GM12875 (cell line): ENCODE measurements around the gene GGCT.

Experiments used
- H3K4me3 ChIP-seq: one replicate; pipeline ENCODE4 v1.5.1; 2011; ENCODE audit warnings: low read depth, low read length, control low read depth
- TF ChIP-seq, protein P1 (sequence below): IDR thresholded peaks from 2 replicates; pipeline ENCODE4 v1.5.1; 2011; ENCODE audit warnings: low read depth, mild to moderate bottlenecking, control low read depth, inconsistent platforms, low read length, moderate library complexity, borderline replicate concordance; ENCODE audit not compliant: insufficient read depth

Gene GGCT

DNA sequence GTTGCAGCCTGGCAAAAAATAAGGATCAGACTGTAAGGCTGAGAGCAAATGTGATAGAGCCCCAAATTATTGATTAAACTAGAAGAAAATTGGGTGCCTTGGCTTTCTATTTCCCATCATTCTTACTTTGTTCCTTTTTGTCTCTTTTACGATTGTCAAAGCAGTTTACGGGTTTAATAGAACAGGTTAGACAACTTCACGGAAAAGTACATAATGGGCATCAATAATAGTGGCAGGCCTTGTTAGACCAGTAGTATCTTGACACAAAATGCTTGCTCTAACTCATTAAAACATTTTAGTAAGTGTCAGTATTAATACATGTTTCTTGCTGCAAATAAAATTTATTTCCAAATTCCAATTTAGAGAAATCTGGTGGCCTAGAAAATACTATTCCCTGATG lies 14.5 kb upstream of the GGCT start:
- no peak overlapping the region for H3K4me3 ChIP-seq
- TF ChIP-seq, protein P1, sequence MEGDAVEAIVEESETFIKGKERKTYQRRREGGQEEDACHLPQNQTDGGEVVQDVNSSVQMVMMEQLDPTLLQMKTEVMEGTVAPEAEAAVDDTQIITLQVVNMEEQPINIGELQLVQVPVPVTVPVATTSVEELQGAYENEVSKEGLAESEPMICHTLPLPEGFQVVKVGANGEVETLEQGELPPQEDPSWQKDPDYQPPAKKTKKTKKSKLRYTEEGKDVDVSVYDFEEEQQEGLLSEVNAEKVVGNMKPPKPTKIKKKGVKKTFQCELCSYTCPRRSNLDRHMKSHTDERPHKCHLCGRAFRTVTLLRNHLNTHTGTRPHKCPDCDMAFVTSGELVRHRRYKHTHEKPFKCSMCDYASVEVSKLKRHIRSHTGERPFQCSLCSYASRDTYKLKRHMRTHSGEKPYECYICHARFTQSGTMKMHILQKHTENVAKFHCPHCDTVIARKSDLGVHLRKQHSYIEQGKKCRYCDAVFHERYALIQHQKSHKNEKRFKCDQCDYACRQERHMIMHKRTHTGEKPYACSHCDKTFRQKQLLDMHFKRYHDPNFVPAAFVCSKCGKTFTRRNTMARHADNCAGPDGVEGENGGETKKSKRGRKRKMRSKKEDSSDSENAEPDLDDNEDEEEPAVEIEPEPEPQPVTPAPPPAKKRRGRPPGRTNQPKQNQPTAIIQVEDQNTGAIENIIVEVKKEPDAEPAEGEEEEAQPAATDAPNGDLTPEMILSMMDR: no peak

DNA sequence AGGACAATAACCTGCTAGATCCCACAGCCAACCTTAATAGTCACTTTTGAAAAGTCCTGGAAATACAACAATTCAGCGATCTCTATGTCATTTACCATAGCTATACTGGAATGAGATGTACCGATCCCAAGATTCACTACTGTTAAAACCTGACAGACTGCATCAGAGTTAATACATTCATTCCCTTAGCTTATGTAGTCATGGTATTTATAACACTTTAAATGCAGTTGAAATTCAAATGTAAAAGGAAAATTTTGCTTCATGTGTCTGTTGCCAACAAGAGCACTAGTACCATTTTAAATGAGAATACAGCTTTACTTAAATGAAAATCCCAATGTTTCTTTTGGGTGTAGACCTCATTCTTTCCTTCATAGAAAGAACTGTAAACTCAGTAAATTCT lies 11.1 kb upstream of the GGCT start:
- no peak overlapping the region for H3K4me3 ChIP-seq
- TF ChIP-seq, protein P1: no peak

DNA sequence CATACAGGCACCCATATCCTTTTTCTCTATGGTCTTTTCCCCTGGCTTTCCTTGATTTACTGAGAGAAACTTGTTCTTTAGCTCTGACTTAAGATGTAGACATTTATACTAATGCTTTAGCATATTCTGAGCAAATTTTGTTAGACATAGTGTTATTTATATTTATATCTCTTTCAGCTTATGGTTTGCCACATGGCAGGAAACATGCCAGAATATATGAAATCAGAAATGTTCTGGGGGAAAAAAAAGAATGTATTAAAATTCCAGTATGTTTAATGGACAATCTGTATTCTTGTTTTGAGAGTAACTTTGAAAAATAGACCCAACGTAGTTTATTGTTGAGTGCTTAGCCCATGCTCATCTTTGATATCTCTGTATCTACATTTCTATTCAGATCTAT lies 10.1 kb upstream of the GGCT start:
- TF ChIP-seq, protein P1: no peak
- H3K4me3 ChIP-seq: no peak overlapping the region

DNA sequence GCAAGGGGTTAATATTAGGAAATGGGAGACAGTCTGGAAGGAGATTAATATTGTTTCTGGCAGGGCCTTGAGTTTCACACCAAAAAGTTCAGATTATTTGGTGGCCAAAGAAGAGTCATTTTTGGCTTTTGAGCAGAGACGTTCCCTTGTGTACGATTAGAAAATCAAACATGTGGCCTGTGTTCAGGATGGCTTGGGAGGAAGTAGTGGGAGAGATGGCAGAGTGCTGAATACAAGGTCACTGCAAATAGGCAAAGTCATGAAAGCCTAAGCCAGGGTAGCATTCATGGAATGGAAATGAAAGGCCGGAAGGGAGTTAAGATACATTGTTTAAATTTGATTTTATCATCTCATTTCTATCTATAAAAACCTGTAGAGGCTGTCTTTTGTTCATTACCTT lies 9.5 kb upstream of the GGCT start:
- no peak overlapping the region for H3K4me3 ChIP-seq
- TF ChIP-seq, protein P1: no peak

DNA sequence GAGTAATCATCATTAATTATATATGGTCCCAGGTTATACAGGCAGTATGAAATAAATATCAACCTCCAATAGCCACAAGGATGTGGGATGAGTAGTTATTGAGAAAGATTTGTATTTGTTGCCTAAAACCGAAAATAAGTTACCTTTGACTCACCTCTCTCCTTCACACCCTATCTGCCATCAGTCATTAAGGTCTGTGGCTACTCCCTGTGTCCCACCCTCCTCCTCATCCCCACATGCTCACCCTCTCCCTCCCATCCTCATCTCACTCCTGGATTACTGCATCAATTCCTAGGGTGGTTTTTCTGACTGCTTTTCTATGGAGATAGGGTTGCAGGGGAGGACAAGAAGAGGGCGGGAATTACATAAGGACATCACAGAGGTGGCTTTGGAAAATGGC lies 9.1 kb upstream of the GGCT start:
- TF ChIP-seq, protein P1: no peak
- no peak overlapping the region for H3K4me3 ChIP-seq

DNA sequence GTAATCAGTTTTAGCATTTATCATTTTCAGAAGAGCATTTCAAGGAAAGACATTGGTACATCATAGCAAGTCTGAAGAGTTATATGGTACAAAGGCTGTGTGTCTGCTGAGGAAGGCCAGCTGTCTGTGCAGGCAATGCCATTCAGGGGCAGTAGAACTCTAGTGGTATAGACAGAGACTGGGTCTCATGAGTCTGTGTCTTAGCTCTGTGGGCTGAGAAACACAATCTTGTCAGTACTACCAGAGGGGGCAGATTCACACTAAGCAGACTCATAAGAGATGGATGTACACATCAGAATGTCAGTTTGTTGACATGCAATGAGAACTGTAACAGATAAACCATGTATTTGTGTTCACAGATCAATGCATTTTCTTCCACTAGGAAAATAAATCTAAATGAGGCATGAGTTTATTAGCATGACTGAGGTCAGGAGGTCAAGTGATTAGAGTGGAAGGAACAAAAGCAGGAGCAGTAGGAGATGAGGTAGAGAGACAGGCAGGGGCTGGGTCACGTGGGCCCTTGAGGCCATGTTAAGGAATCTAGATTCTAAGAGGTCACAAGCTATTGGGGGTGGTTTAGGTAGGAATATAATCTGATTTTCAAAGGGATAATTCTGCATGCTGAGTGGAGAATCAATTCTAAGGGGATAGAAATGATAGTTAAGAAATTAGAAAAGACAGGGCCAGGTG lies 7.5 kb upstream of the GGCT start:
- no peak overlapping the region for H3K4me3 ChIP-seq
- TF ChIP-seq, protein P1: no peak

DNA sequence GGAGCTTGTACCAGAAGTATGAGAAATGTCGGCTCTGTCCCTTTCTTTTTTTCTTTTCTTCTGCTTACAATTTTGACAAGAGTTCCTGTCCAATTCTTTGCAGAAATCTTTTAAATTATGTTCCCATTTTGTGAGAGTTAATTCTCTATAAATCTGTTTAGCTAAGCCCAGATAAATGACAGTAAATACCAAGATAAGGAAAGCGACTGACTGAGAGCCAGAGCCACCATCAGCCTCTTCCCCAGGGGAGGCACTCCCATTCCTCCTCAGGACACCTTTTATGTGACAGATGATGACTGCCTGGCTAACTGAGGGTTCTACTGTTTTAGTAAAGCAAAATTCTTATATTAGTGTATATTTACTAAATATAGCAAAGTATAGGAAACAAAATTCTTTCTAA lies 6.9 kb upstream of the GGCT start:
- TF ChIP-seq, protein P1: no peak
- H3K4me3 ChIP-seq: no peak overlapping the region
